ENCODE results near the gene TSEN2.
"Not testable (repeated sequence)": the region's sequence is repeated elsewhere in the genome, so short reads cannot be mapped to it uniquely, and the experiment has no call there.

TSEN2 gene

DNA sequence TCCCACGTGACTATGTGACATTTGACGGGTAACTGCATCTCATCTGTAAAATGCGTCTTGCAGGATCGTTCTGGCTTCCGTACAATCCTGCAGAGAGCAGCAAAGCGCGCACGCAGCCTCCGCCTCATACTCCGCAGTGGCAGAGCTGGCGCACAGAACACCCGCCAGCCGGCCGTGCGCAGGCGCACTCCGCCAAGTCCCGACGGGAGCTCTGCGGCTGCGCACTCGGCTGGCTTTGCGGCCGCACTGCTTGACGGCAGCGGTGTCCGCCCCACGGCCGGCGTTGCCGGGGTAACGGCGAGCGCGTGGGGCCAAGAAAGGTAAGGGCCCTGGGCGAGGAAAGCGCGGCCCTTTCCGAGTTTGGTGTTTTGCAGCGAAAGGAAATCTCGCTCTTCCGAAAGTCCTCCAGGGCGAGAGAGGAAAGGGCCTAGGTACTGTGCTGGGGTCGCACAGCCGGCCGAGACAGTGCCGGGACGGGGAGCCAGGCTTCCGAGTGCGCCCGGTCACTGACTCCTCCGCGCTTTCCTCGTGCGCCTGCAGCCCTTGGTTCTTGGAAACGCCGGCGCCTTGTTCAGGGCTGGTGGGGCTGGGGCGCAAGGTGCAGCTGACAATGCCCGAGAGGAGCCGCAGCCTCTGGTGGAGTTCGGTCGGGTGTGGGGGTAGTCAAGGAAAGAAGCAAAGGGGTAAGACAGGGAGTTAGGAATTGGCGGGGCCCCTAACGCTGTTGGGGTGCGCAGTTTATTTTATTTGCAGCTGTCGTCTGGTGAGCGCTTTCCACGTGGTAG, at the start of gene TSEN2:
Gene TSEN2, plus strand, starts transcription at position 283 of the 785 bp plus-strand sequence. CDS start 5,321 bp downstream, outside the sequence.
- peak; percentile 98 for DNase-seq

DNA sequence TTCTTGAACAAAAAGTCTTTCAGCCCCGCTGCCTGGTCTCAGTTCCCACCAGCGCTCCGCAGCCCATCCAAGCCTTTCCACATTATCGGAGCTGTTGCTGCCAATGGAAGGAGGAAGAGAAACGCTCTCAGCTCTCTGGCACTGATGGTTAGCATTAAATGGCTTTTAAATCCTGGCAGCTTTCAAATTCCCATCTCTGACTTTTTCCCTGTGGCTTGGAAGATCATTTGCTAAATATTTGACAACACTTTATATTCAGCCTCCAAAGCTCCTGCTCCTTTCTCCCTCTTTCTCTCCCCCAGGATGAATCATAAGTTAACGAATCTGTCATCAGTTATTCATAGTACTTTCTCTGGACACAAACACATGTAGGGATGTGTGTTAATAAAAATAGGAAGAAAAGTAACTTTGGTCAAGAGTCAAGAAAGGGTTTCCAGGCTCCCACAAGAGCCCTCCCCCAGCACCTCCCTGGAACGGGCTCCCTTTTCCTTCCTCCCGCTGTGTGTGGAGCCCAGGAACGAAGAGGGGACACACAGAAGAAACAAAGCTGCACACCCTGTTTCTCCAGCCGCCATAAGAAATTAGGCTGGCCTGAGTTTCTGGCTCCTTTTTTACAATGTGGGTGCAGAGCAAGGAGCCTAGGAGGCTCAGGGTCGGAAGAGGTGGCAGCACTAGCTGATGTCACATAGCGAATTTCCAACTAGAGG, 47.6 kb upstream of the TSEN2 start:
- DNase-seq, result no peak

DNA sequence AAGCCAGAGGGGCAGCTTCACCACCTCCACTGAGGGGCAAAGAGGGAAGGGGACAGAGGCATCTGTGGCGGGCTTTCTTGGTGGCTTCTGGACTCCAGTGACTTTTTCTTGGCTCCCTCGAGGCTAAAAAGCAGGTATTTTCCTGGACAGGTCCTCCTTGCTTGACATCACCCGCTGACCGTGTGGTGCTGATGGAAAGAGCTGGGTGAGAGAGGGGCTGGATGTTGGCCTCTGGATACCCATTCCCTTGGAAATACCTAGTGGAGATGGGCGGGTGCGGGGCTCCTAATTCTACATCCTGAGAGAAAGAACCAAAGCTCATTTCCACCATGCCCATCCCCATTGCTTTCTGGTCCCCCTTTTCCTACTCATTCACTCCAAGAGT, 47.1 kb upstream of the TSEN2 start:
- DNase-seq, result no peak

DNA sequence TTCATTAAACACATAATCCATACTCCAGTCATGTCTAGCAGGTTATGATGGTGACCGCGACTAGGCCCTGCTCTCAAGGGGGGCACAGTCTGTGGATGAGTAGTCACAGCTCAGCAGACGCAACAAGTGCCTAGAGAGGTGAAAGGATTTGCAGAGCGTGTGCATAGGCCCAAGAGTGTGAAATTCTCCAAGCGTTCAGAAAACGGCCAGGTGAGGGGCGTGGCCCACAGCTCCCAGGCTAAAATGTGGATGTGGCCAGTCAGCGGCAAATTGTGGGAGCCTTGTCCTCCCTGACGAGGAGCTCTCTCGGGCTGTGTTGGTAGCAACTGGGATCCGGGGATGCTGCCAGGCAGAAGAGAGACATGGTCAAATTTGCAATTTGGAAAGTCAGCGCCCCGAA, 46.4 kb upstream of the TSEN2 start:
- DNase-seq, result no peak

DNA sequence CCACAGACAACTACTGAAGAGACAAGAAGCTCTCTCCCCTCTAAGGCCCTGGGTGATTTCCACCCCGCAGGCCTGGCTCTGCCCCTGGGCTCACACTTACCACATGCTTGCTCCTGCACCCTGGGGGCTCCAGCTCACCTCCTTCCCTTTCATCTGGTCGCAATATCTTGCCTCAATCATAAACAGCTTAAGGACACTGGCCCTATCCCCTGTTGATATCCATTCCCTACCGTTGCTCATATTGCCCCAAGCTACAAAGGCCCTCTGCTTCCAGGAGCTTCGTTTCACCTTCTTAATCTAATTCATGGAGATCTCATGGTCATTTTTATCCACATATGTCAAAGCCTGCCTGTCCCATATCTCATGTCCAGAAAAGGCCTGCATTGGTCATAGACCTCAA, 46.0 kb upstream of the TSEN2 start:
- no peak for DNase-seq

DNA sequence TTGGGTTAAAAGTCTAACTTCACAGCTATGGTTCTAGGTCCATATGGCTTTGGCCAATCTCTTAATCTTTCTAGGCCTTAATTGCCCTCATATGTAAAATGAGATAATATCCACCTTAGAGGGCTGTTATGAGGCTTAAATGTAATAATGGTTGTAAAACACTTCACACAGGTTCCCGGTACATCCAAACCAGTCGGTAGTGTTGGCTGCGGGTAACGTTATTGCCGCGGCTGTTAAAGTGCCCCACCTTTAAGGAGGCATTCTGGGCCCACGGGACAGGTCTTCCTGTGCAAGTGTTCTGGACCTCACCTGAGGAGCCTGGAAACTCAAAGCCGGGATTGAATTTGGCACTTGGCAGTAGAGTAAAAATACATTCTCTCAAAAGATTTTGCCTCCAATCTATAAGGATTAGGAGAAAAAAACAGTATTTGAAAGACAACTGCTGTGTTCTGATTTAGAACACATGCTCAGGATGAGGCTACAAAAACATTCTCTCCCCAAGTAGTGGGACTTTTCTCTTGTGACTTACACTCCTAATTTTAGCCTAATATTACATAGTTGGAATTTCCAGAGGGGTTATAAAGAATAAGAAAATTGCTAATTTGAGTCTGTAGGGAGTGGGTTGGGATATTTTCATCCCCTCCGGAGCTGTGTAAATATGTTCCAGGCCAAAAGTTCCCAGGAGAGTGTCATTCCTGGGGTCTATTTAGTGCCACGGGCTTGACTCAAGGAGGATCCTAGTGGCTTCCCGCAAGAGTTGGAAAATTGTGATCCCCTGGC, 44.9 kb upstream of the TSEN2 start:
- DNase-seq, result no peak

DNA sequence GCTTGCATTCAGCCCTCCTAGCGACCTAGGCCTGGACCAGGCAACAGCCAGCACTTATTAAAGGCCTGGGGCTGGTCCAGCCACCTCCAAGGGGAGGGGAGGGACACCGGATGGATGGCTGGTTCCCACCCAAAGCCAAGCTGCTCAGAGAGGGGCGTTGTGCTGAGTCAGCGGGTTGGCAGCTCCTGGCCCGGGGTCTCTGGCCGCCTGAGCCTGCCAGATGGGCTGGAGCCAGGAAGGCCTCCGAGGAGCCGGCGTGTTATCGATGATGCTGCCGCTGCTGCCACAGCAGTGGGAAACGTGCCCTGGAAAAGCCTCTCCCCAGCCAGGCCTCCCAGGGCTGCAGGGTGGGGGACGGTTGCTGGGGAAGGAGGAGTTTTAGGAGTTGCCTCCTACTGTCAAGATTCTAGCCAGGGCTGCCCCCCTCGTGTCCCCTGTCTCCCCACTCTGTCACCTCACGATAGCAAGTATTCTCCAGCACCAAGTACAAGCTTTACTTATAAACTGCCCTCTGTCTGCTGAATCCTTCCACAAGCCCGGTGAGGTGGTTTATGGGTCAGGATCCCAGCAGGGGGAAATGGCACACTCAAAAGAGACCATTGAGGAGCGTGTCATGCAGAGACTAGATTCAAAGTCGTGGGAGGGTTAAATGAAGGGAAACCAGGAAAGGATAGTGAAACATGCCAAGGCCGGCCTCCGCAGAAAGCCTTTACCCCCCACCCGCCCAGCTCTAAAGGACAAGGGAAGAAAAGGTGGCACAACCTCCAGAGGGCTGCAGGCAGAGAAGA, 43.2 kb upstream of the TSEN2 start:
- DNase-seq, result no peak

DNA sequence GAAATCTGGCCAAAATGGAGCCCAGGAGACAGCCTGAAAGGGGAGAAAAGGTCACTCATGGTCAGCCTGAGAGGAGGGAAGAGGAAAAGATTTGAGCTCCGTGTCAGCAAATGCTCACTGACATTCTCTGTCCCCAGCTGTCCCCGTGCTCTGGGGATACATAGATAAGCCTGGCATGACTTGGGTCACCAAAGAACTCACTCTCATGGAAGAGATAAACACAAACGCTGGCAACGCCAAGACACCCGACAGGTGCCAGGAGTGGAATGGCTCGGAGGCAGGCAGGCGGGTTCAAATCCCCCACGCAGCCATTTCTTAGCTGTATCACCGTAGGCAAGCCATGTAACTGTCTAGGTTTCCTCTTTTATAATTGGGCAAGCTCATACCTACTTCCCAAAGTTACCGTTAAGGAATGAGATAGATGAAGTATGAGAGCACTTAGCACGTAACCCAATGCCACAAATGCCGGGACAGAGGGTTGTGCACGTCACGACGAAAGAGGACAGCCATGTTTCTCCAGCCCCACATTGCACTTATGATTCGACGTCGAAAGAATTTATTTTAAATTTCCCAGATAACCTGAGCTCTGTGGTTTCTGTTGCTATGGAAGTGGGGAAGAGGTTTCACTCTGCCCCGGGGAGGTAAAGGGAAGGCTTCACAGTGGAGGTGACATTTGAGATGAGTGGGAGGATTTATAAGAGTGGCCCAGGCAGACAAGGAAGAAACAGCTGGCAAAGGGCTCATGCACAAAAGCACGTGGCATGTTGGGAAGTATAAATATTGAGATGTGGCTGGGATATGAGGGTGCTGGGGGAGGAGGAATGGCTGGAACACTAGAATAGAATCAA, 41.4 kb upstream of the TSEN2 start:
- no peak for DNase-seq

DNA sequence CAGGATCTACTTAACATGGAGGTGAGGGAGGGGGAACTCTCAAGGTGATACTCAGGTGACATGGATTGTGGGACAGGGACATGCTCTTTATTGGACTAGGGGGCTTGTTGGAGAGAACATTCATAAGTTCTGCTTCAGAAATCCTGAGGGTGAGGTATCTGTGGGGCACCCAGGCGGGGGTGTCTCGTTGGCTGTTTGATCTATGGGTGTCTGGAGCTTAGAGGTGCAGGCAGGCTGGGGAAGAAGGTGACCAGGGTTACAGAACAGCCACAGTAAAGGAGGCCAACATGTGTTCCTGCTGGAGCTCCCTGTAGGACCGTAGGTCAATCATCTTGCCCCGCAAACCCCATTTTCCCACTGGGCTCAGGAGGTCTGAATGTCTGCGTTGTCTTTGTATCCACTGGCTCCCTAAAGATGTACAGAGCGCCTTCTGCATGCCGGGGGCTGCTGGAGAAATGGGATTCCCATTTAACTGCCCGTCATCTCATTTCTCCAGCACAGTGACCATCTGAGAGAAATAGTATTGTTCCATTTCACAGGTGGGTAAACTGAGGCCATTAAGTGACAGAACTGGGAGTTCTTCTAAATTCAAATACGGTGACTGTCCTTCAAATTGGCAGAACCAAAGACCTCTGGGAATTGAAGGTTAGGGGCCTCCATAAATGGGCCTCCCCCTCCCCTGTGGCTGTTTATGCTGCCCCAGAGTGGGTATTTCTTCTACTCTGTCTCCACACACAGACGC, 40.3 kb upstream of the TSEN2 start:
- DNase-seq, result no peak

DNA sequence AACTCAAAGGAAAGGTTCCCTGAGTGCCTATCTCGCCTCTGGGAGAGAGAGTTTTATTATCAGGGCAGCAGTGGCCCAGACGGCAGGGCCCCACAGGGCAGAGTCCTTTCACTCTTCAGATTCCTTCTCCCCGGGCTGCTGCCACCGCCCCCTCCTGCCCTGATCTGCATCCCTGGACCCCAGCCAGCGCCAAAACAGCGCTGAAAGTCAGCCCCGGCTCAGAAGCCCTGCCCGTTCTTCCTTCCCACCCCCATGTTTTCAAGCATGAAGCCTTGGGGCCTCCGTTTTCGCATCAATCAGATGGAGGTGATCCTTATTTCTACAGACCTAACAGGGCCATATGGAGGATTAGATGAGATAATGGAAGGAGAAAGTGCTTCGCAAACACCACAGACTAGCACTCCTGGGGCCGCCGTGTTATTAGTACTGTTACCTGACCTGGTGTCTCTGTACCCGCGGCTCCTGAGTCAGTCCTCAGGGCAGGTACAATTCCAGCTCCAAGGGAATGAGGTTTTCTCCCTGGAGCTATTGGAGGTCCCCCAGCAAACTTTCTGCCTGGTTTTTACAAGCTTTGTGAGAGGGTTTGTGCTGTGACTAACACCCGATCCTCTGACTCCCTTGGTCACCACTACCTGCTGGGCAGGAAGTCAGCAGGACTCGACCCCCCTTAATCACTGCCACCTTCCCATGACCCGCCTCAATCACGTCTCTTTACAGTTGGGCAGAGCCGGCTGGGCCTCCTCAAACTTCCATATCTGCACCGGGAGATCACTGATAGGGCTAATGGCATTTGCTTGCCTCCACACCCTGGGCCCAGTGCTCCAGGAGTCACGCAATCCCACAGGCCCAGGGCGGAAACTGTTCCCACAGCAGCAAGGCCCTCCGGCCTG, 39.5 kb upstream of the TSEN2 start:
- no peak for DNase-seq

DNA sequence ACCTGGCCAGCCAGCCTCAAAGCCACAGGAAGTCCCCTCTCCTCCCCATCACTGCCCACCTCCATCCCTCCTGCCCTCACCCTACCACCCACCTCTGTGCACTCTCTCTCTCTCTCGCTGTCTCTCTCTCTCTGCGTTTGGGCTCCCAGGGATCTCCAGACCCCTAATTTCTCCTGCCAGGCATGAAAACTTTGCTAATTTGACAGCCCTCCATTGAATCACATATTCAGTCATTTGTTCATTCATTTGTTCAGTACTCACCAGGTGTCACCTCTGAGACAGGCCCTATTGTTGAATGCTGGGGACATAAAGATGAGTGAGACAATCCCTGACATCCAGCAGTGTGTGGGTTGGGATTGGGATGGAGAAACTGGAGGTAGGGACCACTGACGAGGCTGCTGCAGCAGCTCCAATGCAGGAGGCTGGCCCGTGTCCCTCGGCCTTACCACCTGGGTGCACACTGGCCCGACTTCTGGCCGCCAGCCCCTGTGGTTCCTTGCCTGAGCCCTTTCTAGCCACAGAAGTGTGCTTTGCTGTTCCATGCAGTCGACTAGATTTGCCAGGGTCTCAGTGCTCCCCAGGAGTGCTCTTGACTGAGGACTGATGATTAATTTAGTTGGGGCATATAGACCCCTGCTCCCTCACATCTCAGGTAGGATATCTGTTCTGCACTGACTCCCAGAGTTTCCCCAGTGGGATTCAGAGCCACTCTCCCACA, 38.6 kb upstream of the TSEN2 start:
- DNase-seq, result no peak

DNA sequence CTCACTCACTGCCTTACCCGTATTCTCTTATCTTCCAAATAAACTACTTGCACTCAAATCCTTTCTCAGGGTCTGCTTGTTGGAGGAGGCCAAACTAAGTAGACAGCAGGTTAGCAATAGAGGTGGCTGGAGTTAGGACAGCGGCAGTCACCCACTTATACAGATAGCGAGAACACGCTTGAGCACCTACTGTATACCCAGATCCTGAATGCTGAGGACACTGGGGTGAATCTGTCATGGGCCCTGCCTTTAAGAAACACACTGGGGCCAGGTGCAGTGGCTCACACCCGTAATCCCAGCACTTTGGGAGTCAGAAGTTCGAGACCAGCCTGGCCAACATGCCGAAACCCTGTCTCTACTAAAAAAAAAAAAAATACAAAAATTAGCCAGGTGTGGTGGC, 38.0 kb upstream of the TSEN2 start:
- no peak for DNase-seq

DNA sequence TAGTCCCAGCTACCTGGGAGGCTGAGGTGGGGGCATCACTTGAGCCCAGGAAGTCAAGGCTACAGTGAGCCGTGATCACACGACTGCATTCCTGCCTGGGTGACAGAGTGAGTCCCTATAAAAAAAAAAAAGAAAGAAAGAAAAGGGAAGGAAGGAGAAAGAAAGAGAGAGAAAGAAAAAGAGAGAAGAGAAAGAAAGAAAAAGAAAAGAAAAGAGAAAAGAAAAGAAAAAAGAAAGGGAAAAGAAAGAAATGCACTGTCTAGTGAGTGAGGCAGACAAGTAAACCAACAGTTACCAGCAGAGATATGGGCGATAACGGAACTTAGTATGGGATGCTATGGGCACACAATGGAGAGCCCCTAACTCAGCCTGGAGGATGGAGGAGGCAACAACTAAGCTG, 37.2 kb upstream of the TSEN2 start:
- DNase-seq, result no peak

DNA sequence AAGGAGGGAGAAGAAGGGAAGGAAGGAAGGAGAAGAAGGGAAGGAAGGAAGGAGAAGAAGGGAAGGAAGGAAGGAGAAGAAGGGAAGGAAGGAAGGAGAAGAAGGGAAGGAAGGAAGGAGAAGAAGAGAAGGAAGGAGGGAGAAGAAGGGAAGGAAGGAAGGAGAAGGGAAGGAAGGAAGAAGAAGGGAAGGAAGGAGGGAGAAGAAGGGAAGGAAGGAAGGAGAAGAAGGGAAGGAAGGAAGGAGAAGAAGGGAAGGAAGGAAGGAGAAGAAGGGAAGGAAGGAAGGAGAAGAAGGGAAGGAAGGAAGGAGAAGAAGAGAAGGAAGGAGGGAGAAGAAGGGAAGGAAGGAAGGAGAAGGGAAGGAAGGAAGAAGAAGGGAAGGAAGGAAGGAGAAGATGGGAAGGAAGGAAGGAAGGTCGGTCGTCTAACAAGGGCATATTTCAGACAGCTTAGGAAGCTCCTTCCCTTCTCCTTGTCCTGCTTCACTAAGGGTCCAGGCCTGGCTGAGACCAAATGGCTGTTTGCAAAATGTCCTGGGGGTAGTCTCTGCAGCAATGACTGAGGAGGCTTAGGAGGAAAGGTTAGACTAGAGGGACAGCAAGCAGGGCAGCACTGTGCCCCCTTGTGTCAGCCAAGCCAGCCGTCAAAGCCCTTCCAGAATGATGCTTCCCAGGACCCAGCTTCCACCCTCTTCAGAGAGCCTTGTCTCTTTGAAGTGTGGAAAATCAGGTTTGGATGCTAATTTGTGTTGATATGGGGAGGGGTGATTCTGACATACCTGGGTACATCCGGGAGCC, 35.7 kb upstream of the TSEN2 start:
- DNase-seq, result not testable (repeated sequence)

DNA sequence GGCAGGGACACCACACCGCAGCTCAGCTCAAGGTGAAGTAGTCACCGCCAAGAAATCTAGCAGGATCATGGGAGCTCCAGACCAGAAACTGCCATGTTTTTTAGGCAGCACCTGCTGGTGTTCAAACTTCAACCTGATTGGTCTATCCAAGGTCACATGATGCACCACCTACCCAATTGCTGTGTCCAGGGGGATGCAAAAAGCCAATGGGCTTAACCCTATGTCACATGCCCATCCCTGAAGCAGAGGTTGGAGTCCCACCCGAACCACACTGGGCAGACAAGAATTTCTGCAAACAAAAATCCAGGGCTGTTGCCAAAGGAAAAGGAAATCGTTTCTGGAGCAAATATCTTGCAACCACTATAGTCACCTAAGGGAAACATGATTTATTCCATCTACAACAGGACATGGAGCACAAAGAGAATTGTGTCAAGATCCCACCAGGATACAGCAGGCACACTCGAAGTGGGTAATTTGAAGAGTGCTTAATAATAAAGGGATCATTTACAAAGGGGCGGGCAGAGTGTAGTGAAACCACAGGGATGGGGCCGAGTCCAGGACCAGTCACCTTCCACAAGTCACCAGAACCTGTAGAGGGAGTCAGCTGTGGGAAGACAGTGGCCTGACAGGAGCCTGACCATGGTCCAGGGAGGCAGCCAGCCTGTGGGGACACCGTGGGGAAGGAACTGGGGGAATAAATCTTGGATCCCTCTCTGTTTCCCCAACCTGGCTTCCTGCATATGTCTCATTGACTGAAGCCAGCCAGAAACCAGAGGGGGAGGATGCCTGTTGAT, 34.2 kb upstream of the TSEN2 start:
- no peak for DNase-seq

DNA sequence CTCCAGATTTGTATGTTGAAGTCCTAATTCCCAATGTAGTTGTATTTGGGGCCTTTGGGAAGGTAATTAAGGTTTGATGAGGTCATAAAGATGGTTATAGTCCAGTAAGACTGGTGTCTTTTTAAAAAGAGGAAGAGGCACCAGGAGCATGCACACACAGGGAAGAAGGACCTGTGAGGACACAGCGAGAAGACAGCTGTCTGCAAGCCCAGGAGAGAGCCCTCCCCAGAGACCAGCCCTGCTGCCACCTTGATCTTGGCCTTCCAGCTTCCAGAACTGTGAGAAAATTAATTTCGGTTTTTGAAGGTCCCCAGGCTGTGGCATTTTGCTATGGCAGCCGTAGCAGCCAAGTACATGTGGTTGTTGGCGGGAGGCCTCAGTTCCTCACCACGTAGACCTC, 32.8 kb upstream of the TSEN2 start:
- DNase-seq, result no peak

DNA sequence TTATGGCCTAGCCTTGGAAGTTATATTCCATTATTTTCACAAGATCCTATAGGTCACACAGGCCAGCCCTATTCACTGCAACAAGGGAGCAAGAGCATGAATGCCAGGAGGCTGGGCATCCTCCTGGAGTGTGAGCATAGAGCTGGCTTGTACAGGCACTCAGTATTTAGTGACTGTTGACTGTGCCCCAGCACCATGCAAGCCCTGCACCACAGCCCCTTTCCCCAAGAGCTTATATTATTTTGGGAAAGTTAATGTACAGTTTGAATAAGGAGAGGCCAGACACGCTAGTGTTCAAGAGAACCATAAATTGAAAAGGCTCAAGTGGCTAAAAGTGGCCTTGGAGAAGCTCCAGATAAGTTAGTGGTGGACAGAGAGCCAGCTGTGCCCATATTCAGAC, 32.3 kb upstream of the TSEN2 start:
- DNase-seq, result no peak

Data from activated CD4-positive, alpha-beta T cell treated with anti-CD3 and anti-CD28 coated beads, Interleukin-10, Interleukin-2, amounts not matched to agents 100 ng/mL and 50 ng/mL, durations not matched to agents 16 hours and 8 hours (primary cell).